Activated T-helper 9 cell treated with anti-CD3 and anti-CD28 coated beads, Interleukin-2, amount 50 U/mL, for 16 hours (primary cell): ENCODE results near the gene GPC6.

Experiments
- DNase-seq: peaks from one replicate; pipeline ENCODE4 v3.0.0-alpha.2; 2020; ENCODE audit warnings: low read depth

GPC6 gene

GRCh38 chr13:94415500-94416237 lies 1189.1 kb downstream of the GPC6 start:
- no peak for DNase-seq

GRCh38 chr13:94416454-94417080 lies 1190.0 kb downstream of the GPC6 start:
- DNase-seq: no peak

DNA sequence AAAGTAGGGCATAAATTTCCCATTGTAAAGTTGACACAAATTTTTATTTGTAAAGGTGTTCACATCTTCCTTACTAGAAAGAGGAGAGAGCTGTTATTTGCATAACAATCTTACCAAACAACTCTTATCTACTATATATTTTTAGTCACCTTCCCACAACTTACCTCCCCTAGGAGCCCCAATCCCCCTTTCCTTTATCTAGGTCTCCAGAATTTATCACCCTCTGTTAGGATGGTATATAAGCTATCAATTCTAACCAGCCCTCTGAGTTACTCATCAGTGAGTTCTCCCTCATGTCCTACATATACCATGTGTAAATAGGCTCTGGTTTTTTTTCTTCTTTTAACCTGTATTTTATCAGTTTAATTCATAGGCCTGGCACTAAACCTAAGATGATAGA lies 1190.7 kb downstream of the GPC6 start:
- DNase-seq: no peak

- no peak for DNase-seq
Measured at GRCh38 chr13:94419304-94419924, 1192.8 kb downstream of the GPC6 start.

DNA sequence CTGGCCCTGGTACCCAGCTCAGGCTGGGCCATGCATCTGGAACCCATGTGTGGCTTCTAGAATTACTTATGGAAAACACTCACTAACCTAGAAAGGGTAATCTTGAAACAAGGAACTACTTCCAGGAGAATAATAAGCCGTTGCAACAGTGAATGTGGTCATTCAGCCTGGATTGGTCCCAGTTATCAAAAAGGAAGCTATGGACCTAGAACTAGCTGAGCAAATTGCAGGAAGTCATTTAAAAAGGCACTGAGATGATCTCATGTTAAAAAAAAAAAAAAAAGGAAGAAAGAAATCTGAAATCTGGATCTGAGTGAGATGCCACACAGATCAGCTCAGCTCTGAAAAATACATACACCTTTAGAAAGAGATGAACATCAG lies 1193.3 kb downstream of the GPC6 start:
- DNase-seq: no peak

DNA sequence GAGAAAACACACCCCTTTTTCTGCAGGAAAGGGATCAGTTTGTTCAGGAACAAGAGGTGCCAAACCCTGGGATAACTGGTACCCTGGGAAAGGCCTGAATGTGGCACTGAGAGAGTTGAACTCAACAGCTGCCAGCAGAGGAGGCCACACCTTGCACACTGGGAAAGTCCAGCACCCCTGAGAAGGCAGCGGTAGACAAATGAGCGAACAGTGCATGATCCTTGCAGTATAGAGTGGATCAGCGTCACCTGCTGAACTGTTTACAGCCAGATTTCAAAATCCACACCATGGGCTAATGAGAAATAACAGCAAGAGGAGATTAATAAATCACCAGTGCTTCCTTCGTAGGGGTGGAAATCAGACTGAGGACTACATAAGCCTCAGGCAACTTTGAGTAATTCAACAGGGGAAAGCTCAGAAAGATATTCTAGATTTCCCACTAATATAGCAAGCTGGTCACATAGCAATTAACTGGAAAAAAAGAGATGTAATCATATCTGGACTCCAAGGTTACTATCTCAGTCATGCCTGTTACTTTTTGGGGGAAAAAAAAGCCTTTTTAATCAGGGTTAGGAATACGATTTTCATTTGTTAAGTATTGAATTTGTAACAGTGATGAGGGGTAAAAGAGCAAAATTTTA lies 1200.8 kb downstream of the GPC6 start:
- DNase-seq: no peak

- no peak for DNase-seq
Measured at GRCh38 chr13:94431574-94431973, 1205.0 kb downstream of the GPC6 start.

DNA sequence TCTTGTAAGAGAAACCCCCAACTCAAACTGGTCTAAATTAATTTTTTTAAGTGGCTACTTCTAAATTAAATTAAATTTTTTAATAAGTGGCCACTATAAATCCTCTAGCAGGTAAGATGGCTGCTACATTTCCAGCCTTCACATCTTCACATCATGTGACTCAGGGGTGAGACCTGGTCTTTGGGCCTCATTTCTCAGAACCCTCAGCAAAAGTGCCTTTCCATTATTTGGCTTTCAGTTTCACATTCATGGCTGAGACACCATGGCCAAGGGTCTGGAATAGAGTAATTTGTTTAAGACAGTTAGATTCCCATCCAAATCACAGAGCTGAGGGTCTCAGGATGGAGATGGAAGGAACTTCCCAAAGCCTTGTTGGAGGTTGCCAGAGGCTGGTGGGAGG lies 1205.4 kb downstream of the GPC6 start:
- DNase-seq: no peak

GRCh38 chr13:94433055-94433961 lies 1206.7 kb downstream of the GPC6 start:
- no peak for DNase-seq

DNA sequence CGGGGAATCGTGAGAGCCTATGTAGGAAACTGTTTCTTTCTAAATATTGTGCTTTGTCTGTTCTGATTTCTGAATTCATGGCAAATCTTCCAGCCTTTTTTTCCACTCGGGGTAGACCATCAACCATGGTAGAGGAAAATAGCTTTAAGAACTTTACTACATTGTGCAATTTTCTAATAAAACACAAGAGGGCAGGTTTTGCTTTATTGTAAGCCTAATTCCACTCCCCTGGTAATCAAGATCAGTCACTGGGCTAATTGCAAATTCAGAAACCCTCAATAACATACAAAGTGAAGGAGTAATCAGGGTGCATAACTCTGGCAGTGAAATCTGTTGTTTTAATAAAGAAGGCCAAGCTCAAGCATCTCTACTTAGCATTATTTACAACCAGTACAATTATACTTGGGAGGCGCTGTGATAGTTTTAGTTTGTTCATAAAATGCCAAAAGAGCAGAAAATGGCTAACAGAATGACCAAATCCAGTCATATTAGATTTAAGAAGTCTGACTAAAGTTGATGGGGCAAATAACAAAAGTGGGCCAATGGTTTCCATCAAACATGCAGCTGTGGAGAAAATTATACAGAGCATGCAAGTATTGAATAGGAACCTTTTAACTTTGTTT lies 1209.1 kb downstream of the GPC6 start:
- no peak for DNase-seq

- no peak for DNase-seq
Measured at GRCh38 chr13:94444826-94445225, 1218.2 kb downstream of the GPC6 start.

DNA sequence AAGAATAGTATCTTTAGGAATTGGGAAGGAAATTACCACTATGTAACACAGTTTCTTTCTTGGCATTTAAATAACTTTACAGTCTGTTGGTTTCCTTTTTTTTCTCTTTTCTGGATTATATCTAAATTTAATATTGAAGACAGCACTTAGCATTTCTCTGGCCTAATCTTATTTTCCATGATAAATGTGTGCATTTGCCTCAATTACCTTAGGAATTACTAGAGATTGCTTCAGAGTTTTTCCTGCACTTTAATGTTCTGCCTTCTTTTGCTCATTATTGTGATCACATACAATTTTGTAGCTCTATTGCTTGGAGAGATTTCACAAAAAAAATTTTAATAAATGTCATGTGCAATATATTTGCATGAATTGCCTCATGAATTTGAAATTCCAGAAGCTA lies 1227.7 kb downstream of the GPC6 start:
- DNase-seq: no peak

GRCh38 chr13:94454906-94455305 lies 1228.3 kb downstream of the GPC6 start:
- DNase-seq: no peak

- DNase-seq: no peak
Measured at GRCh38 chr13:94455414-94455813, 1228.8 kb downstream of the GPC6 start.
